GM23338 (cell line): ENCODE data around the gene TM9SF4. TPM values are rescaled to one million over a fixed set of nuclear protein-coding genes. Genes with fewer than 3 reads are reported as not detected.

ENCODE experiments used
- ATAC-seq: fragments of 200-7000 bp; cut with Tn5 transposase; 3 replicates; pipeline ENCODE4 v1.9.1; 2020
- DNase-seq: peaks from one replicate; pipeline ENCODE4 v3.0.0-alpha.2; 2015; ENCODE audit warnings: low spot score
- H2AFZ ChIP-seq: fragments of 200-600 bp; sonication (generic); 2 replicates; pipeline ENCODE4 v1.8.0; 2016; ENCODE audit warnings: antibody characterized with exemption, mild to moderate bottlenecking, moderate library complexity
- H3F3A ChIP-seq: fragments of 200-600 bp; sonication (generic); replicated peaks from 2 replicates; pipeline ENCODE4 v1.8.0; 2017; ENCODE audit warnings: antibody characterized with exemption, mixed run types, low read depth
- H3K27ac ChIP-seq: fragments of 200-600 bp; sonication (generic); 2 replicates; pipeline ENCODE4 v1.6.1; 2016; ENCODE audit warnings: low read depth
- H3K27me3 ChIP-seq: fragments of 200-600 bp; sonication (generic); 2 replicates; pipeline ENCODE4 v1.8.0; 2016; ENCODE audit warnings: mild to moderate bottlenecking, mixed run types, moderate library complexity; ENCODE audit not compliant: insufficient read depth
- H3K36me3 ChIP-seq: fragments of 200-600 bp; sonication (generic); 2 replicates; pipeline ENCODE4 v1.8.0; 2016; ENCODE audit warnings: mild to moderate bottlenecking; ENCODE audit not compliant: insufficient read depth
- H3K4me1 ChIP-seq: fragments of 200-600 bp; sonication (generic); 2 replicates; pipeline ENCODE4 v1.8.0; 2016; ENCODE audit warnings: mild to moderate bottlenecking, moderate library complexity; ENCODE audit not compliant: insufficient read depth
- H3K4me2 ChIP-seq: fragments of 200-600 bp; sonication (generic); 2 replicates; pipeline ENCODE4 v1.7.1; 2017; ENCODE audit warnings: mixed run types
- H3K4me3 ChIP-seq: fragments of 200-600 bp; sonication (generic); 2 replicates; pipeline ENCODE4 v1.6.1; 2016; ENCODE audit warnings: mixed run types
- H3K79me2 ChIP-seq: fragments of 200-600 bp; sonication (generic); replicated peaks from 2 replicates; pipeline ENCODE4 v1.8.0; 2017; ENCODE audit warnings: mild to moderate bottlenecking; ENCODE audit not compliant: insufficient read depth
- H3K9me2 ChIP-seq: fragments of 200-600 bp; sonication (generic); 2 replicates; pipeline ENCODE4 v1.8.0; 2017; ENCODE audit not compliant: insufficient read depth
- H4K20me1 ChIP-seq: fragments of 200-600 bp; sonication (generic); replicated peaks from 2 replicates; pipeline ENCODE4 v1.8.0; 2017; ENCODE audit warnings: mild to moderate bottlenecking; ENCODE audit not compliant: insufficient read depth
- H3K27ac Mint-ChIP-seq: 2 replicates; pipeline ENCODE4 v1.8.0; 2020; ENCODE audit warnings: inconsistent platforms, mild to moderate bottlenecking, moderate library complexity, mixed read lengths
- H3K27me3 Mint-ChIP-seq: 3 replicates; pipeline ENCODE4 v1.8.0; 2022; ENCODE audit warnings: low read depth, mild to moderate bottlenecking, moderate library complexity, mixed read lengths, inconsistent platforms; ENCODE audit not compliant: insufficient read depth, poor library complexity
- H3K36me3 Mint-ChIP-seq: 3 replicates; pipeline ENCODE4 v1.8.0; 2021; ENCODE audit warnings: low read depth, mild to moderate bottlenecking, inconsistent platforms, moderate library complexity, mixed read lengths
- H3K4me1 Mint-ChIP-seq: 3 replicates; pipeline ENCODE4 v1.8.0; 2020; ENCODE audit warnings: mild to moderate bottlenecking, inconsistent platforms, mixed read lengths
- H3K4me3 Mint-ChIP-seq: 3 replicates; pipeline ENCODE4 v1.8.0; 2021; ENCODE audit warnings: moderate library complexity, mild to moderate bottlenecking, inconsistent platforms, mixed read lengths
- H3K9me3 Mint-ChIP-seq: 3 replicates; pipeline ENCODE4 v1.8.0; 2020; ENCODE audit warnings: moderate library complexity, mild to moderate bottlenecking, inconsistent platforms, mixed read lengths
- CREB1 ChIP-seq: fragments of 250-450 bp; sonication (Bioruptor Pico); IDR thresholded peaks from 2 replicates; pipeline ENCODE4 v1.5.0; 2020; ENCODE audit warnings: low read depth, mild to moderate bottlenecking, moderate library complexity
- ETS1 ChIP-seq: IDR thresholded peaks from 2 replicates; pipeline ENCODE4 v1.6.1; 2016; ENCODE audit warnings: antibody characterized with exemption
- EZH2 ChIP-seq: fragments of 200-600 bp; sonication (generic); IDR thresholded peaks from one replicate; pipeline ENCODE4 v1.8.0; 2017; ENCODE audit warnings: antibody characterized with exemption, mild to moderate bottlenecking, low read depth; ENCODE audit not compliant: unreplicated experiment
- EZH2phosphoT487 ChIP-seq: fragments of 200-600 bp; sonication (generic); IDR thresholded peaks from one replicate; pipeline ENCODE4 v1.8.1; 2018; ENCODE audit warnings: antibody characterized with exemption; ENCODE audit not compliant: unreplicated experiment
- JUNB ChIP-seq: IDR thresholded peaks from one replicate; pipeline ENCODE4 v1.6.1; 2016; ENCODE audit warnings: antibody characterized with exemption; ENCODE audit not compliant: unreplicated experiment
- NANOG ChIP-seq: IDR thresholded peaks from 2 replicates; pipeline ENCODE4 v1.6.1; 2016; ENCODE audit warnings: antibody characterized with exemption, borderline replicate concordance
- POLR2AphosphoS5 ChIP-seq: IDR thresholded peaks from 2 replicates; pipeline ENCODE4 v1.6.1; 2016; ENCODE audit warnings: antibody characterized with exemption, low read depth
- STAT1 ChIP-seq: IDR thresholded peaks from one replicate; pipeline ENCODE4 v1.6.1; 2016; ENCODE audit warnings: antibody characterized with exemption; ENCODE audit not compliant: unreplicated experiment
- ZNF114 ChIP-seq: fragments of 250-450 bp; sonication (Bioruptor Pico); IDR thresholded peaks from 2 replicates; pipeline ENCODE4 v1.5.0; 2020; ENCODE audit warnings: mild to moderate bottlenecking, moderate library complexity
- ZNF331 ChIP-seq: fragments of 250-450 bp; sonication (Bioruptor Pico); IDR thresholded peaks from 2 replicates; pipeline ENCODE4 v1.5.0; 2020; ENCODE audit warnings: low read depth, mild to moderate bottlenecking, moderate library complexity
- ZNF462 ChIP-seq: fragments of 250-450 bp; sonication (Bioruptor Pico); IDR thresholded peaks from 2 replicates; pipeline ENCODE4 v1.5.0; 2020; ENCODE audit warnings: mild to moderate bottlenecking, moderate library complexity
- polyA plus RNA-seq: library from polyadenylated mRNA; unstranded; fragments of >200 nt; fragmentation: Nextera tagmentation; extraction: Ambion mirVana; gene quantifications from 2 replicates; pipeline ENCODE4 v1.2.1, GENCODE V29; 2016
- total RNA-seq: library from RNA; depleted of rRNA; stranded (reverse); fragments of >200 nt; shearing (Covaris generic); gene quantifications from 2 replicates; pipeline ENCODE4 v1.2.3, GENCODE V29; 2014
- TF ChIP-seq, protein P1 (sequence below): IDR thresholded peaks from one replicate; pipeline ENCODE4 v1.6.1; 2018; ENCODE audit warnings: antibody characterized with exemption; ENCODE audit not compliant: unreplicated experiment
- TF ChIP-seq, protein P2 (sequence below), 2 experiments: fragments of 200-600 bp in 1 of 2; sonication (generic) in 1 of 2; conservative IDR thresholded peaks; 2 replicates each; pipeline versions ENCODE4 v1.5.1 to v1.6.1; 2016 to 2017; ENCODE audit warnings: antibody characterized with exemption in 2 of 2, low read depth in 2 of 2, mild to moderate bottlenecking in 2 of 2, moderate library complexity in 1 of 2

Gene TM9SF4
- total and polyA plus RNA-seq, 2 experiments from 2014 or later: 20.4 to 52.6 TPM

GRCh38 chr20:32184961-32185603 lies 75.6 kb downstream of the TM9SF4 start:
- no peak overlapping the region for H3K4me3 Mint-ChIP-seq
- Histone ChIP-seq H3K79me2 (peaks cover 8% of the 10 kb centered on the region), H3K4me2 (no peak overlapping the region), H4K20me1 (peaks cover 4% of the 10 kb centered on the region; the same call in 1 of the 2 replicates), H3K27me3 (no peaks in the 10 kb centered on the region), H3K36me3 (no peaks in the 10 kb centered on the region), H3K4me3 (no peak overlapping the region), H3F3A (peaks cover 17% of the 10 kb centered on the region; the same call in 1 of the 2 replicates), H3K9me2 (peaks cover 4% of the 10 kb centered on the region; the same call in 1 of the 2 replicates), H2AFZ (no peak overlapping the region), H3K4me1 (peaks cover 8% of the 10 kb centered on the region), H3K27ac (no peak overlapping the region)
- DNase-seq (no peak), ATAC-seq (no peak)
- TF ChIP-seq ETS1 (no peak), ZNF331 (CRISPR knock-in tag) (no peak), ZNF114 (CRISPR knock-in tag) (no peak), POLR2AphosphoS5 (no peak), EZH2phosphoT487 (no peak), CREB1 (CRISPR knock-in tag) (no peak), STAT1 (no peak), NANOG (no peak), JUNB (no peak), ZNF462 (CRISPR knock-in tag) (no peak), EZH2 (no peak)
- TF ChIP-seq, protein P1, sequence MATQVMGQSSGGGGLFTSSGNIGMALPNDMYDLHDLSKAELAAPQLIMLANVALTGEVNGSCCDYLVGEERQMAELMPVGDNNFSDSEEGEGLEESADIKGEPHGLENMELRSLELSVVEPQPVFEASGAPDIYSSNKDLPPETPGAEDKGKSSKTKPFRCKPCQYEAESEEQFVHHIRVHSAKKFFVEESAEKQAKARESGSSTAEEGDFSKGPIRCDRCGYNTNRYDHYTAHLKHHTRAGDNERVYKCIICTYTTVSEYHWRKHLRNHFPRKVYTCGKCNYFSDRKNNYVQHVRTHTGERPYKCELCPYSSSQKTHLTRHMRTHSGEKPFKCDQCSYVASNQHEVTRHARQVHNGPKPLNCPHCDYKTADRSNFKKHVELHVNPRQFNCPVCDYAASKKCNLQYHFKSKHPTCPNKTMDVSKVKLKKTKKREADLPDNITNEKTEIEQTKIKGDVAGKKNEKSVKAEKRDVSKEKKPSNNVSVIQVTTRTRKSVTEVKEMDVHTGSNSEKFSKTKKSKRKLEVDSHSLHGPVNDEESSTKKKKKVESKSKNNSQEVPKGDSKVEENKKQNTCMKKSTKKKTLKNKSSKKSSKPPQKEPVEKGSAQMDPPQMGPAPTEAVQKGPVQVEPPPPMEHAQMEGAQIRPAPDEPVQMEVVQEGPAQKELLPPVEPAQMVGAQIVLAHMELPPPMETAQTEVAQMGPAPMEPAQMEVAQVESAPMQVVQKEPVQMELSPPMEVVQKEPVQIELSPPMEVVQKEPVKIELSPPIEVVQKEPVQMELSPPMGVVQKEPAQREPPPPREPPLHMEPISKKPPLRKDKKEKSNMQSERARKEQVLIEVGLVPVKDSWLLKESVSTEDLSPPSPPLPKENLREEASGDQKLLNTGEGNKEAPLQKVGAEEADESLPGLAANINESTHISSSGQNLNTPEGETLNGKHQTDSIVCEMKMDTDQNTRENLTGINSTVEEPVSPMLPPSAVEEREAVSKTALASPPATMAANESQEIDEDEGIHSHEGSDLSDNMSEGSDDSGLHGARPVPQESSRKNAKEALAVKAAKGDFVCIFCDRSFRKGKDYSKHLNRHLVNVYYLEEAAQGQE: no peak
- TF ChIP-seq, protein P2, sequence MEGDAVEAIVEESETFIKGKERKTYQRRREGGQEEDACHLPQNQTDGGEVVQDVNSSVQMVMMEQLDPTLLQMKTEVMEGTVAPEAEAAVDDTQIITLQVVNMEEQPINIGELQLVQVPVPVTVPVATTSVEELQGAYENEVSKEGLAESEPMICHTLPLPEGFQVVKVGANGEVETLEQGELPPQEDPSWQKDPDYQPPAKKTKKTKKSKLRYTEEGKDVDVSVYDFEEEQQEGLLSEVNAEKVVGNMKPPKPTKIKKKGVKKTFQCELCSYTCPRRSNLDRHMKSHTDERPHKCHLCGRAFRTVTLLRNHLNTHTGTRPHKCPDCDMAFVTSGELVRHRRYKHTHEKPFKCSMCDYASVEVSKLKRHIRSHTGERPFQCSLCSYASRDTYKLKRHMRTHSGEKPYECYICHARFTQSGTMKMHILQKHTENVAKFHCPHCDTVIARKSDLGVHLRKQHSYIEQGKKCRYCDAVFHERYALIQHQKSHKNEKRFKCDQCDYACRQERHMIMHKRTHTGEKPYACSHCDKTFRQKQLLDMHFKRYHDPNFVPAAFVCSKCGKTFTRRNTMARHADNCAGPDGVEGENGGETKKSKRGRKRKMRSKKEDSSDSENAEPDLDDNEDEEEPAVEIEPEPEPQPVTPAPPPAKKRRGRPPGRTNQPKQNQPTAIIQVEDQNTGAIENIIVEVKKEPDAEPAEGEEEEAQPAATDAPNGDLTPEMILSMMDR (conservative IDR thresholded peaks at IDR 0.05; ENCODE audit: low read depth in 2 of 2): no peak
- no peaks in the 10 kb centered on the region; the same call in 2 of the 3 replicates for H3K9me3 Mint-ChIP-seq
- H3K36me3 Mint-ChIP-seq: peaks cover 8% of the 10 kb centered on the region; the same call in 2 of the 3 replicates
- peaks cover 6% of the 10 kb centered on the region for H3K4me1 Mint-ChIP-seq
- peaks cover 6% of the 10 kb centered on the region for H3K27me3 Mint-ChIP-seq
- no peak overlapping the region for H3K27ac Mint-ChIP-seq
